Neural progenitor cell (in vitro differentiated cells): Measurements from ENCODE around the gene C1orf185. TPM values are rescaled to one million over a fixed set of nuclear protein-coding genes. Genes with fewer than 3 reads are reported as not detected.
"Not testable (repeated sequence)": the region's sequence is repeated elsewhere in the genome, so short reads cannot be mapped to it uniquely, and the experiment has no call there.

Source experiments
- DNase-seq: peaks from one replicate; pipeline ENCODE4 v3.0.0-alpha.2; 2016; ENCODE audit warnings: low spot score
- H2AFZ ChIP-seq: fragments of 200-600 bp; sonication (generic); replicated peaks from 2 replicates; pipeline ENCODE4 v1.6.1; 2016; ENCODE audit warnings: antibody characterized with exemption
- H3F3A ChIP-seq: fragments of 200-600 bp; sonication (generic); 2 replicates; pipeline ENCODE4 v1.6.1; 2016; ENCODE audit warnings: antibody characterized with exemption, low read depth
- H3K27ac ChIP-seq: fragments of 200-600 bp; sonication (generic); 2 replicates; pipeline ENCODE4 v1.5.1; 2016; ENCODE audit warnings: mild to moderate bottlenecking
- H3K27me3 ChIP-seq: fragments of 200-600 bp; sonication (generic); 2 replicates; pipeline ENCODE4 v1.6.1; 2016; ENCODE audit warnings: mild to moderate bottlenecking, moderate library complexity
- H3K36me3 ChIP-seq: fragments of 200-600 bp; sonication (generic); 2 replicates; pipeline ENCODE4 v1.5.1; 2016
- H3K4me1 ChIP-seq: fragments of 200-600 bp; sonication (generic); 2 replicates; pipeline ENCODE4 v1.6.1; 2016; ENCODE audit warnings: mixed run types
- H3K4me2 ChIP-seq: fragments of 200-600 bp; sonication (generic); 2 replicates; pipeline ENCODE4 v1.6.1; 2016
- H3K4me3 ChIP-seq: fragments of 200-600 bp; sonication (generic); 2 replicates; pipeline ENCODE4 v1.5.1; 2016
- H3K79me2 ChIP-seq: fragments of 200-600 bp; sonication (generic); 2 replicates; pipeline ENCODE4 v1.6.1; 2016; ENCODE audit warnings: low read depth
- H3K9ac ChIP-seq: fragments of 200-600 bp; sonication (generic); 2 replicates; pipeline ENCODE4 v1.6.1; 2016
- H3K9me3 ChIP-seq: fragments of 200-600 bp; sonication (generic); 2 replicates; pipeline ENCODE4 v1.5.1; 2016; ENCODE audit warnings: low read depth
- H4K20me1 ChIP-seq: fragments of 200-600 bp; sonication (generic); 2 replicates; pipeline ENCODE4 v1.6.1; 2016; ENCODE audit warnings: low read depth
- H3K27ac Mint-ChIP-seq: 3 replicates; pipeline ENCODE4 v1.8.0; 2021; ENCODE audit warnings: mixed read lengths
- H3K27me3 Mint-ChIP-seq: 2 replicates; pipeline ENCODE4 v1.8.0; 2022; ENCODE audit warnings: low read depth, mild to moderate bottlenecking, inconsistent platforms, moderate library complexity, mixed read lengths; ENCODE audit not compliant: insufficient read depth
- H3K36me3 Mint-ChIP-seq: 3 replicates; pipeline ENCODE4 v1.8.0; 2021; ENCODE audit warnings: mixed read lengths
- H3K4me1 Mint-ChIP-seq: 3 replicates; pipeline ENCODE4 v1.8.0; 2021; ENCODE audit warnings: mixed read lengths
- H3K4me3 Mint-ChIP-seq: 3 replicates; pipeline ENCODE4 v1.8.0; 2021; ENCODE audit warnings: mild to moderate bottlenecking, moderate library complexity, mixed read lengths
- H3K9me3 Mint-ChIP-seq: 3 replicates; pipeline ENCODE4 v1.8.0; 2020; ENCODE audit warnings: mixed read lengths
- CTCF ChIP-seq: fragments of 200-600 bp; sonication (generic); IDR thresholded peaks from 2 replicates; pipeline ENCODE4 v1.5.1; 2017; ENCODE audit warnings: antibody characterized with exemption, mild to moderate bottlenecking
- EZH2 ChIP-seq: fragments of 200-600 bp; sonication (generic); IDR thresholded peaks from 2 replicates; pipeline ENCODE4 v1.6.1; 2017; ENCODE audit warnings: antibody characterized with exemption, mild to moderate bottlenecking, moderate library complexity
- EZH2phosphoT487 ChIP-seq: fragments of 200-600 bp; sonication (generic); IDR thresholded peaks from 2 replicates; pipeline ENCODE4 v1.6.1; 2017; ENCODE audit warnings: antibody characterized with exemption
- total RNA-seq: library from RNA; depleted of rRNA; stranded (reverse); fragments of >200 nt; gene quantifications from 2 replicates; pipeline ENCODE4 v1.2.3, GENCODE V29; 2015; ENCODE audit warnings: low replicate concordance

The C1orf185 gene
- total RNA-seq, 1 donor from 2014 or later = not detected

- Histone ChIP-seq H3K27me3 (no peaks in the 10 kb centered on the region), H3K4me2 (no peak overlapping the region), H2AFZ (no peak overlapping the region), H3K27ac (no peak overlapping the region), H4K20me1 (no peaks in the 10 kb centered on the region), H3K4me3 (no peak overlapping the region), H3K9me3 (peaks cover 9% of the 10 kb centered on the region), H3F3A (no peaks in the 10 kb centered on the region), H3K36me3 (no peaks in the 10 kb centered on the region), H3K4me1 (no peaks in the 10 kb centered on the region), H3K79me2 (no peaks in the 10 kb centered on the region), H3K9ac (no peak overlapping the region)
- TF ChIP-seq EZH2 = no peak
- no peak for TF ChIP-seq EZH2phosphoT487
- no peak for TF ChIP-seq CTCF
- Mint-ChIP-seq H3K27me3 (peaks cover 2% of the 10 kb centered on the region), H3K4me1 (no peaks in the 10 kb centered on the region), H3K9me3 (peaks cover 7% of the 10 kb centered on the region), H3K4me3 (no peak overlapping the region), H3K36me3 (no peaks in the 10 kb centered on the region), H3K27ac (no peak overlapping the region)
- no peak for DNase-seq
Observed at GRCh38 chr1:51156752-51157151, 54.7 kb downstream of the C1orf185 start.

- Histone ChIP-seq H3K4me1 (no peaks in the 10 kb centered on the region), H3K4me3 (no peak overlapping the region), H3K36me3 (no peaks in the 10 kb centered on the region), H3K27me3 (no peaks in the 10 kb centered on the region), H4K20me1 (no peaks in the 10 kb centered on the region), H3K9me3 (peaks cover 9% of the 10 kb centered on the region), H3K27ac (no peak overlapping the region), H3K79me2 (no peaks in the 10 kb centered on the region), H3F3A (no peaks in the 10 kb centered on the region), H3K4me2 (no peak overlapping the region), H2AFZ (no peak overlapping the region), H3K9ac (no peak overlapping the region)
- no peak for TF ChIP-seq CTCF
- no peak for TF ChIP-seq EZH2
- no peak for TF ChIP-seq EZH2phosphoT487
- Mint-ChIP-seq H3K27ac (no peak overlapping the region), H3K4me1 (no peaks in the 10 kb centered on the region), H3K4me3 (no peak overlapping the region), H3K9me3 (peaks cover 7% of the 10 kb centered on the region), H3K27me3 (peaks cover 2% of the 10 kb centered on the region), H3K36me3 (no peaks in the 10 kb centered on the region)
- no peak for DNase-seq
Observed at GRCh38 chr1:51157395-51157794, 55.4 kb downstream of the C1orf185 start.

GRCh38 chr1:51158263-51158662 is 56.2 kb downstream of the C1orf185 start:
- no peaks in the 10 kb centered on the region for H3K27me3 ChIP-seq
- H3K79me2 ChIP-seq = no peaks in the 10 kb centered on the region
- H3K9me3 Mint-ChIP-seq = peaks cover 7% of the 10 kb centered on the region
- H3K27me3 Mint-ChIP-seq = no peaks in the 10 kb centered on the region
- H2AFZ ChIP-seq = no peak overlapping the region
- H3K4me1 Mint-ChIP-seq = no peaks in the 10 kb centered on the region
- DNase-seq = no peak
- H3K9ac ChIP-seq = no peak overlapping the region
- H3F3A ChIP-seq = no peaks in the 10 kb centered on the region
- H3K4me2 ChIP-seq = no peak overlapping the region
- no peak for TF ChIP-seq EZH2phosphoT487
- no peak for TF ChIP-seq EZH2
- no peaks in the 10 kb centered on the region for H3K36me3 ChIP-seq
- H3K27ac Mint-ChIP-seq = no peak overlapping the region
- no peak overlapping the region for H3K4me3 ChIP-seq
- no peak overlapping the region for H3K4me3 Mint-ChIP-seq
- H3K9me3 ChIP-seq = peaks cover 9% of the 10 kb centered on the region
- H3K4me1 ChIP-seq = no peaks in the 10 kb centered on the region
- H3K27ac ChIP-seq = no peak overlapping the region
- H3K36me3 Mint-ChIP-seq = no peaks in the 10 kb centered on the region
- no peaks in the 10 kb centered on the region for H4K20me1 ChIP-seq

GRCh38 chr1:51162560-51162959 is 60.5 kb downstream of the C1orf185 start:
- not testable (repeated sequence) for H3K27me3 Mint-ChIP-seq, H3K27ac Mint-ChIP-seq, H3K4me3 ChIP-seq, H3K27me3 ChIP-seq, H2AFZ ChIP-seq, H3F3A ChIP-seq, H4K20me1 ChIP-seq, H3K4me3 Mint-ChIP-seq, H3K4me1 Mint-ChIP-seq, H3K9me3 ChIP-seq, DNase-seq, H3K9ac ChIP-seq, H3K36me3 Mint-ChIP-seq, H3K79me2 ChIP-seq, H3K9me3 Mint-ChIP-seq, H3K4me2 ChIP-seq, H3K27ac ChIP-seq, H3K36me3 ChIP-seq, H3K4me1 ChIP-seq
